Measurements from ENCODE around the gene SERPINA4. TPM values are rescaled to one million over a fixed set of nuclear protein-coding genes. Genes with fewer than 3 reads are reported as not detected.

SERPINA4 gene
- total and polyA plus RNA-seq, 2 of the 13 experiments (the other 11 are each of a cell fraction or from before 2014, with no cell fraction given) = 39.1 to 57.8 TPM

GRCh38 chr14:94548999-94549985, 11.9 kb upstream of the SERPINA4 start (continued):
- TF ChIP-seq CEBPZ (IDR thresholded peaks at IDR 0.05; ENCODE audit: low read length) (no peak), RERE (CRISPR knock-in tag; IDR thresholded peaks at IDR 0.05; ENCODE audit: low read depth) (no peak), DDIT3 (CRISPR knock-in tag; IDR thresholded peaks at IDR 0.05) (no peak), ZSCAN25 (CRISPR knock-in tag; IDR thresholded peaks at IDR 0.05) (no peak), MLX (CRISPR knock-in tag; IDR thresholded peaks at IDR 0.05) (no peak), U2AF2 (IDR thresholded peaks at IDR 0.05; ENCODE audit: low read depth, low read length) (no peak), ZNF672 (CRISPR knock-in tag; IDR thresholded peaks at IDR 0.05) (no peak), FOXP1 (IDR thresholded peaks at IDR 0.05) (no peak), FOXP1 (CRISPR knock-in tag; IDR thresholded peaks at IDR 0.05) (no peak), RNF219 (CRISPR knock-in tag; IDR thresholded peaks at IDR 0.05) (no peak), STAT6 (CRISPR knock-in tag; IDR thresholded peaks at IDR 0.05; ENCODE audit: borderline replicate concordance) (no peak)

Measured in HepG2 (cell line).